K562 (cell line): Measurements from ENCODE around the gene RUNX1. TPM values are rescaled to one million over a fixed set of nuclear protein-coding genes. Genes with fewer than 3 reads are reported as not detected.

Source experiments
- CEBPG ChIP-seq, 3 experiments: fragments of 200-800 bp in 1 of 3; sonication (Bioruptor generic) in 1 of 3; sonication (generic) in 1 of 3; formaldehyde crosslinking in 1 of 3; IDR thresholded peaks in 2 of 3; conservative IDR thresholded peaks in 1 of 3; 2 replicates each; pipeline versions ENCODE4 v1.6.1 to v1.8.0; 2016 to 2022; ENCODE audit warnings: missing compliant biosample characterization in 2 of 3, missing genetic modification characterization in 2 of 3, mild to moderate bottlenecking in 1 of 3, missing genetic modification reagents in 1 of 3
- COPS2 ChIP-seq: fragments of 450-650 bp; conservative IDR thresholded peaks from 2 replicates; pipeline ENCODE4 v1.6.1; 2016; ENCODE audit warnings: mild to moderate bottlenecking, moderate library complexity
- GABPB1 ChIP-seq: sonication (generic); formaldehyde crosslinking; IDR thresholded peaks from 2 replicates; pipeline ENCODE4 v1.8.0; 2022; ENCODE audit warnings: mild to moderate bottlenecking, missing genetic modification reagents
- MCM2 ChIP-seq: fragments of 450-650 bp; IDR thresholded peaks from 2 replicates; pipeline ENCODE4 v1.6.1; 2017; ENCODE audit warnings: low read depth, mild to moderate bottlenecking
- NCOA6 ChIP-seq: fragments of 450-650 bp; IDR thresholded peaks from 2 replicates; pipeline ENCODE4 v1.6.1; 2017; ENCODE audit warnings: mild to moderate bottlenecking
- NFE2 ChIP-seq: IDR thresholded peaks from 2 replicates; pipeline ENCODE4 v1.6.1; 2014; ENCODE audit warnings: antibody characterized with exemption, low read depth
- RBM39 ChIP-seq: fragments of 200-400 bp; formaldehyde crosslinking; optimal IDR thresholded peaks from 2 replicates; pipeline ENCODE3; 2018; ENCODE audit warnings: low read depth, low read length
- ZNF134 ChIP-seq: fragments of 250-450 bp; sonication (Bioruptor Pico); conservative IDR thresholded peaks from 2 replicates; pipeline ENCODE4 v1.4.0; 2020
- ZNF561 ChIP-seq: fragments of 450-650 bp; formaldehyde crosslinking; conservative IDR thresholded peaks from 2 replicates; pipeline ENCODE4 v1.4.0; 2020; ENCODE audit warnings: mild to moderate bottlenecking, moderate library complexity
- ZNF778 ChIP-seq: fragments of 450-650 bp; formaldehyde crosslinking; IDR thresholded peaks from 2 replicates; pipeline ENCODE4 v1.4.0; 2020; ENCODE audit warnings: mild to moderate bottlenecking, moderate library complexity
- polyA plus RNA-seq, 8 experiments: library from polyadenylated mRNA; depleted of rRNA in 4 of 8; stranded (reverse) in 5 of 8; unstranded in 3 of 8; fragments of >200 nt; fragmentation: Nextera tagmentation in 2 of 8; fragmentation: Illumina TruSeq in 1 of 8; extraction: Ambion mirVana in 2 of 8; extraction: Trizol in 1 of 8; gene quantifications; 2 replicates each; pipeline versions ENCODE4 v1.2.1 to v1.2.3, GENCODE V29; 2011 to 2014; ENCODE audit warnings: inconsistent platforms in 1 of 8, missing spikeins in 1 of 8
- total RNA-seq, 7 experiments: library from RNA; depleted of rRNA in 6 of 7; stranded (reverse); fragments of >200 nt in 6 of 7; fragmentation: Illumina TruSeq in 2 of 7; extraction: Trizol in 2 of 7; gene quantifications; 2 replicates each; pipeline versions ENCODE4 v1.2.1 to v1.2.3, GENCODE V29; 2011 to 2021; ENCODE audit warnings: low replicate concordance in 1 of 7
- TF ChIP-seq, protein P1 (sequence below): sonication (generic); formaldehyde crosslinking; IDR thresholded peaks from 2 replicates; pipeline ENCODE4 v1.8.1; 2023; ENCODE audit warnings: mild to moderate bottlenecking, missing genetic modification reagents
- TF ChIP-seq, protein P2 (sequence below): sonication (generic); formaldehyde crosslinking; IDR thresholded peaks from 2 replicates; pipeline ENCODE4 v1.8.1; 2022; ENCODE audit warnings: missing genetic modification reagents
- TF ChIP-seq, protein P3 (sequence below): fragments of 450-650 bp; formaldehyde crosslinking; conservative IDR thresholded peaks from 2 replicates; pipeline ENCODE4 v1.4.0; 2022; ENCODE audit warnings: mild to moderate bottlenecking, missing genetic modification characterization
- TF ChIP-seq, protein P4 (sequence below): fragments of 250-450 bp; sonication (Bioruptor Pico); IDR thresholded peaks from 2 replicates; pipeline ENCODE4 v1.8.0; 2022; ENCODE audit warnings: inconsistent platforms
- TF ChIP-seq, protein P5 (sequence below): fragments of 450-650 bp; IDR thresholded peaks from 2 replicates; pipeline ENCODE4 v1.6.1; 2016; ENCODE audit warnings: missing biosample characterization, missing genetic modification characterization
- TF ChIP-seq, protein P6 (sequence below), 2 experiments: fragments of 450-650 bp; IDR thresholded peaks; 2 replicates each; pipeline ENCODE4 v1.6.1; 2018; ENCODE audit warnings: mild to moderate bottlenecking in 2 of 2, low read depth in 1 of 2; ENCODE audit not compliant: partially characterized antibody in 2 of 2

The RUNX1 gene
- total and polyA plus RNA-seq, 9 of the 15 experiments (the other 6 are each of a cell fraction or from before 2014, with no cell fraction given): 2.2 to 68.6 (median 17.8) TPM

DNA sequence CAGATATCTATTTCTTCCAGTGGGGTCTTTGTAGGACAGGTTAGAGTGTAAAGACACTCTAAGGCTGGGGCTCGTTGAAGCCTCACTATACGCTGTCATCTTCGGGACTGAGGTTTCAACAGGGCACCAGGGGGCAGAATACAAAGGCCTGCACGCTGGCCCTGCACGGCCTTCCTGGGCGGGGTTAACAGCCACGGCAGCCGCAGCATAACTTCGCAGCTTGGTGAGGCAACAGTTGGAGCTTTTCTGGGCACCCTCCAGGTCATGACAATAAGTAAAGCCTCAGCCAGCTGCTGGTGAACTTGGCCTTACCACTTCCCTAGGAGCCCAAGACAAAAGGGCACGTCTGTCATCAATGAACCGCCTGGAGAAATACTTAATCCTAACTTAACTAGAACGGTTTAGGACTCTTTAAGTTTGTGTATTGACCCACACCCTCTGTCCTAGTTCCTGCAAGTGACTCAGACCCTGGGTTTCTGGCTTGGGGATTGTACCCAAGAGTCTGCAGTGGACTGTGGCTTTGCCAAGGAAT is 2.3 kb upstream of the RUNX1 start (continued):
- TF ChIP-seq ZNF134 (CRISPR knock-in tag) (no peak), RBM39 (no peak), NCOA6 (no peak), ZNF561 (no peak), ZNF778 (CRISPR knock-in tag) (no peak), COPS2 (no peak), NFE2 (no peak), MCM2 (no peak), GABPB1 (peak; percentile 58; the same call in 1 of the 2 replicates), CEBPG (CRISPR knock-in tag; IDR thresholded peaks at IDR 0.05) (peak; percentile 79), CEBPG (tag; conservative IDR thresholded peaks at IDR 0.05 in 1 of 2, IDR thresholded peaks at IDR 0.05 in 1 of 2) (peak; percentile 77 to 95)
- TF ChIP-seq, protein P1, sequence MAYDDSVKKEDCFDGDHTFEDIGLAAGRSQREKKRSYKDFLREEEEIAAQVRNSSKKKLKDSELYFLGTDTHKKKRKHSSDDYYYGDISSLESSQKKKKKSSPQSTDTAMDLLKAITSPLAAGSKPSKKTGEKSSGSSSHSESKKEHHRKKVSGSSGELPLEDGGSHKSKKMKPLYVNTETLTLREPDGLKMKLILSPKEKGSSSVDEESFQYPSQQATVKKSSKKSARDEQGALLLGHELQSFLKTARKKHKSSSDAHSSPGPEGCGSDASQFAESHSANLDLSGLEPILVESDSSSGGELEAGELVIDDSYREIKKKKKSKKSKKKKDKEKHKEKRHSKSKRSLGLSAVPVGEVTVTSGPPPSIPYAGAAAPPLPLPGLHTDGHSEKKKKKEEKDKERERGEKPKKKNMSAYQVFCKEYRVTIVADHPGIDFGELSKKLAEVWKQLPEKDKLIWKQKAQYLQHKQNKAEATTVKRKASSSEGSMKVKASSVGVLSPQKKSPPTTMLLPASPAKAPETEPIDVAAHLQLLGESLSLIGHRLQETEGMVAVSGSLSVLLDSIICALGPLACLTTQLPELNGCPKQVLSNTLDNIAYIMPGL (CRISPR knock-in tag): no peak; the same call in 1 of the 2 replicates
- TF ChIP-seq, protein P2, sequence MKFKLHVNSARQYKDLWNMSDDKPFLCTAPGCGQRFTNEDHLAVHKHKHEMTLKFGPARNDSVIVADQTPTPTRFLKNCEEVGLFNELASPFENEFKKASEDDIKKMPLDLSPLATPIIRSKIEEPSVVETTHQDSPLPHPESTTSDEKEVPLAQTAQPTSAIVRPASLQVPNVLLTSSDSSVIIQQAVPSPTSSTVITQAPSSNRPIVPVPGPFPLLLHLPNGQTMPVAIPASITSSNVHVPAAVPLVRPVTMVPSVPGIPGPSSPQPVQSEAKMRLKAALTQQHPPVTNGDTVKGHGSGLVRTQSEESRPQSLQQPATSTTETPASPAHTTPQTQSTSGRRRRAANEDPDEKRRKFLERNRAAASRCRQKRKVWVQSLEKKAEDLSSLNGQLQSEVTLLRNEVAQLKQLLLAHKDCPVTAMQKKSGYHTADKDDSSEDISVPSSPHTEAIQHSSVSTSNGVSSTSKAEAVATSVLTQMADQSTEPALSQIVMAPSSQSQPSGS: no peak
- TF ChIP-seq, protein P3, sequence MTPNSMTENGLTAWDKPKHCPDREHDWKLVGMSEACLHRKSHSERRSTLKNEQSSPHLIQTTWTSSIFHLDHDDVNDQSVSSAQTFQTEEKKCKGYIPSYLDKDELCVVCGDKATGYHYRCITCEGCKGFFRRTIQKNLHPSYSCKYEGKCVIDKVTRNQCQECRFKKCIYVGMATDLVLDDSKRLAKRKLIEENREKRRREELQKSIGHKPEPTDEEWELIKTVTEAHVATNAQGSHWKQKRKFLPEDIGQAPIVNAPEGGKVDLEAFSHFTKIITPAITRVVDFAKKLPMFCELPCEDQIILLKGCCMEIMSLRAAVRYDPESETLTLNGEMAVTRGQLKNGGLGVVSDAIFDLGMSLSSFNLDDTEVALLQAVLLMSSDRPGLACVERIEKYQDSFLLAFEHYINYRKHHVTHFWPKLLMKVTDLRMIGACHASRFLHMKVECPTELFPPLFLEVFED (CRISPR knock-in tag): peak; percentile 35; the same call in 1 of the 2 replicates
- TF ChIP-seq, protein P4, sequence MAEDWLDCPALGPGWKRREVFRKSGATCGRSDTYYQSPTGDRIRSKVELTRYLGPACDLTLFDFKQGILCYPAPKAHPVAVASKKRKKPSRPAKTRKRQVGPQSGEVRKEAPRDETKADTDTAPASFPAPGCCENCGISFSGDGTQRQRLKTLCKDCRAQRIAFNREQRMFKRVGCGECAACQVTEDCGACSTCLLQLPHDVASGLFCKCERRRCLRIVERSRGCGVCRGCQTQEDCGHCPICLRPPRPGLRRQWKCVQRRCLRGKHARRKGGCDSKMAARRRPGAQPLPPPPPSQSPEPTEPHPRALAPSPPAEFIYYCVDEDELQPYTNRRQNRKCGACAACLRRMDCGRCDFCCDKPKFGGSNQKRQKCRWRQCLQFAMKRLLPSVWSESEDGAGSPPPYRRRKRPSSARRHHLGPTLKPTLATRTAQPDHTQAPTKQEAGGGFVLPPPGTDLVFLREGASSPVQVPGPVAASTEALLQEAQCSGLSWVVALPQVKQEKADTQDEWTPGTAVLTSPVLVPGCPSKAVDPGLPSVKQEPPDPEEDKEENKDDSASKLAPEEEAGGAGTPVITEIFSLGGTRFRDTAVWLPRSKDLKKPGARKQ: no peak
- TF ChIP-seq, protein P5, sequence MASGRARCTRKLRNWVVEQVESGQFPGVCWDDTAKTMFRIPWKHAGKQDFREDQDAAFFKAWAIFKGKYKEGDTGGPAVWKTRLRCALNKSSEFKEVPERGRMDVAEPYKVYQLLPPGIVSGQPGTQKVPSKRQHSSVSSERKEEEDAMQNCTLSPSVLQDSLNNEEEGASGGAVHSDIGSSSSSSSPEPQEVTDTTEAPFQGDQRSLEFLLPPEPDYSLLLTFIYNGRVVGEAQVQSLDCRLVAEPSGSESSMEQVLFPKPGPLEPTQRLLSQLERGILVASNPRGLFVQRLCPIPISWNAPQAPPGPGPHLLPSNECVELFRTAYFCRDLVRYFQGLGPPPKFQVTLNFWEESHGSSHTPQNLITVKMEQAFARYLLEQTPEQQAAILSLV (tag): peak; percentile 60; the same call in 1 of the 2 replicates
- TF ChIP-seq, protein P6, sequence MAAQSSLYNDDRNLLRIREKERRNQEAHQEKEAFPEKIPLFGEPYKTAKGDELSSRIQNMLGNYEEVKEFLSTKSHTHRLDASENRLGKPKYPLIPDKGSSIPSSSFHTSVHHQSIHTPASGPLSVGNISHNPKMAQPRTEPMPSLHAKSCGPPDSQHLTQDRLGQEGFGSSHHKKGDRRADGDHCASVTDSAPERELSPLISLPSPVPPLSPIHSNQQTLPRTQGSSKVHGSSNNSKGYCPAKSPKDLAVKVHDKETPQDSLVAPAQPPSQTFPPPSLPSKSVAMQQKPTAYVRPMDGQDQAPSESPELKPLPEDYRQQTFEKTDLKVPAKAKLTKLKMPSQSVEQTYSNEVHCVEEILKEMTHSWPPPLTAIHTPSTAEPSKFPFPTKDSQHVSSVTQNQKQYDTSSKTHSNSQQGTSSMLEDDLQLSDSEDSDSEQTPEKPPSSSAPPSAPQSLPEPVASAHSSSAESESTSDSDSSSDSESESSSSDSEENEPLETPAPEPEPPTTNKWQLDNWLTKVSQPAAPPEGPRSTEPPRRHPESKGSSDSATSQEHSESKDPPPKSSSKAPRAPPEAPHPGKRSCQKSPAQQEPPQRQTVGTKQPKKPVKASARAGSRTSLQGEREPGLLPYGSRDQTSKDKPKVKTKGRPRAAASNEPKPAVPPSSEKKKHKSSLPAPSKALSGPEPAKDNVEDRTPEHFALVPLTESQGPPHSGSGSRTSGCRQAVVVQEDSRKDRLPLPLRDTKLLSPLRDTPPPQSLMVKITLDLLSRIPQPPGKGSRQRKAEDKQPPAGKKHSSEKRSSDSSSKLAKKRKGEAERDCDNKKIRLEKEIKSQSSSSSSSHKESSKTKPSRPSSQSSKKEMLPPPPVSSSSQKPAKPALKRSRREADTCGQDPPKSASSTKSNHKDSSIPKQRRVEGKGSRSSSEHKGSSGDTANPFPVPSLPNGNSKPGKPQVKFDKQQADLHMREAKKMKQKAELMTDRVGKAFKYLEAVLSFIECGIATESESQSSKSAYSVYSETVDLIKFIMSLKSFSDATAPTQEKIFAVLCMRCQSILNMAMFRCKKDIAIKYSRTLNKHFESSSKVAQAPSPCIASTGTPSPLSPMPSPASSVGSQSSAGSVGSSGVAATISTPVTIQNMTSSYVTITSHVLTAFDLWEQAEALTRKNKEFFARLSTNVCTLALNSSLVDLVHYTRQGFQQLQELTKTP (IDR thresholded peaks at IDR 0.05; ENCODE audit: low read depth in 1 of 2, partially characterized antibody in 2 of 2): peak; percentile 31 to 48
